ENCODE results near the gene LILRB1.
A peak's percentile ranks its signal among the peaks of the same experiment; 100 is the strongest.

The LILRB1 gene

GRCh38 chr19:54644056-54644455 is 13.8 kb downstream of the LILRB1 start:
- TF ChIP-seq CTCF (conservative IDR thresholded peaks at IDR 0.05; ENCODE audit: low read depth), result no peak
- POLR2A ChIA-PET (ENCODE audit: low non-redundant PET), result no interaction called here
- CTCF ChIA-PET, result no interaction called here
- no peak for DNase-seq (ENCODE audit: low spot score)
- no peak overlapping the region for H3K27ac ChIP-seq

- no peak for TF ChIP-seq CTCF (conservative IDR thresholded peaks at IDR 0.05; ENCODE audit: low read depth)
- no peak for DNase-seq (ENCODE audit: low spot score)
- no peak overlapping the region for H3K27ac ChIP-seq
- CTCF ChIA-PET, result no interaction called here
- POLR2A ChIA-PET (ENCODE audit: low non-redundant PET), result no interaction called here
Observed at GRCh38 chr19:54646331-54646841, 16.1 kb downstream of the LILRB1 start.

- CTCF ChIA-PET, result no interaction called here
- no peak for TF ChIP-seq CTCF (conservative IDR thresholded peaks at IDR 0.05; ENCODE audit: low read depth)
- no peak overlapping the region for H3K27ac ChIP-seq
- POLR2A ChIA-PET (ENCODE audit: low non-redundant PET), result no interaction called here
- DNase-seq (ENCODE audit: low spot score), result no peak
Observed at GRCh38 chr19:54648129-54648528, 17.8 kb downstream of the LILRB1 start.

- no peak for TF ChIP-seq CTCF (conservative IDR thresholded peaks at IDR 0.05; ENCODE audit: low read depth)
- DNase-seq (ENCODE audit: low spot score), result no peak
- no peak overlapping the region for H3K27ac ChIP-seq
- POLR2A ChIA-PET (ENCODE audit: low non-redundant PET), result no interaction called here
- CTCF ChIA-PET, result interaction anchor here (0.6 kb wide), 1 partner anchor 212 kb away, joined by 3 read pairs; no protein-coding TSS in a partner anchor
Observed at GRCh38 chr19:54650108-54650655, 19.9 kb downstream of the LILRB1 start.

GRCh38 chr19:54653181-54653809 is 23.0 kb downstream of the LILRB1 start:
- DNase-seq (ENCODE audit: low spot score), result peak; percentile 46
- CTCF ChIA-PET, result interaction anchor here (0.5 to 0.9 kb wide), 6 partner anchors 11 to 1094 kb away, joined by 3 to 5 read pairs (median 4); no protein-coding TSS in a partner anchor
- no peak overlapping the region for H3K27ac ChIP-seq
- POLR2A ChIA-PET (ENCODE audit: low non-redundant PET), result no interaction called here
- TF ChIP-seq CTCF (conservative IDR thresholded peaks at IDR 0.05; ENCODE audit: low read depth), result peak; percentile 73

GRCh38 chr19:54654447-54655321 is 24.4 kb downstream of the LILRB1 start:
- H3K27ac ChIP-seq, result no peak overlapping the region
- CTCF ChIA-PET, result interaction anchor here (0.5 to 0.6 kb wide), 2 partner anchors 40 to 187 kb away, joined by 3 read pairs; no protein-coding TSS in a partner anchor

More at GRCh38 chr19:54654447-54655321, 24.4 kb downstream of the LILRB1 start:
- no peak for DNase-seq (ENCODE audit: low spot score)
- POLR2A ChIA-PET (ENCODE audit: low non-redundant PET), result no interaction called here
- TF ChIP-seq CTCF (conservative IDR thresholded peaks at IDR 0.05; ENCODE audit: low read depth), result no peak

All from RWPE1 (cell line).